Suprapubic skin (tissue), 4 donors: ENCODE results near the gene TAS1R3.

ENCODE experiments used
- CTCF ChIP-seq, 2 donors: fragments of 200-600 bp in 1 of 2; fragments of 450-650 bp in 1 of 2; sonication (generic) in 1 of 2; IDR thresholded peaks; one replicate each; pipeline ENCODE4 v1.5.1; 2016 to 2019; ENCODE audit warnings: antibody characterized with exemption in 2 of 2, mild to moderate bottlenecking in 1 of 2, moderate library complexity in 1 of 2
- EP300 ChIP-seq: sonication (generic); formaldehyde crosslinking; IDR thresholded peaks from one replicate; pipeline ENCODE4 v1.6.1; 2017; ENCODE audit warnings: antibody characterized with exemption
- POLR2A ChIP-seq, 2 donors: fragments of 450-650 bp; IDR thresholded peaks; one replicate each; pipeline ENCODE4 v1.6.1; 2017; ENCODE audit warnings: antibody characterized with exemption in 2 of 2, mild to moderate bottlenecking in 2 of 2, moderate library complexity in 2 of 2
- POLR2AphosphoS5 ChIP-seq, 3 donors: sonication (generic); formaldehyde crosslinking; IDR thresholded peaks; one replicate each; pipeline ENCODE4 v1.6.1; 2017; ENCODE audit warnings: antibody characterized with exemption in 3 of 3

GRCh38 chr1:1359664-1360468 lies 28.8 kb downstream of the TAS1R3 start:
- no peak for TF ChIP-seq CTCF (IDR thresholded peaks at IDR 0.05)
- no peak for TF ChIP-seq POLR2A (IDR thresholded peaks at IDR 0.05)
- no peak for TF ChIP-seq POLR2AphosphoS5 (IDR thresholded peaks at IDR 0.05)
- TF ChIP-seq EP300 = no peak
